Measurements from ENCODE around the gene SPAG17.
A peak's percentile ranks its signal among the peaks of the same experiment; 100 is the strongest.

Gene SPAG17

DNA sequence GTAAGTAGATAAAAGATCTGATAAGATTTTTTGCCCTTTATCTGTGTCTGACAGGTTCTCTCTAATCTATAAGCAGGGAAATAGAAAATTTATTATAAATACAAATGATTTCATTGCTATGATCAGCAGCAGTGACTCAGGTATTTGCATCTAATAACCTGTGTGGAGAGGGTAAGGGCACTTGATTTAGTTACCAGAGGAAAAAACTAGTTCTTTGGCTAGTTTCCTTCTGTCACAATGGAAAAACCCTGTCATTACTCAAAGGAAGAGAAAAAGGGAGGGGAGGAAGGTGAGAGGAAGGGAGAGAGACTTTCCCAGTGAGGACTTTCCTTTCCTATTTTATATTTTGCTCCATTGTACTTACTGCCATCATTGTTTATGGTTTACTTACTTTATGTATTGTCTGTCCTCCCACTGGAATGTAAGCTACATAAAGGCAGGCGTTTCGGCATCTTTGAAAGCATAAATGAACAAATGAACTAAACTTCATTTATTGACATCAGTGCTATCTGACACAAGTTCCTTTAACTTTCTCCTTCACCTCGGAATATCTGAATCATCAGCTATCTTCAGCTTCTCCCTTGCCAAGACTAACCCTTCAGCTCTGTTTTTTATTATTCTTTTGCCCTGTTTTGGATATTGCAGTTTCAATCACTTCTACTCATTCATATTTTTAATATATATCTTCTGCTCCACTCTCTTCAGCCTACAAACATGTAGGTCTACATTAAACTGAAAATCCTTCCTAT, 220.6 kb downstream of the SPAG17 start:
- in situ Hi-C loops (cut with HindIII; ENCODE audit: low sequenced_read_pairs), result no loop called here
- TF ChIP-seq, protein P1, sequence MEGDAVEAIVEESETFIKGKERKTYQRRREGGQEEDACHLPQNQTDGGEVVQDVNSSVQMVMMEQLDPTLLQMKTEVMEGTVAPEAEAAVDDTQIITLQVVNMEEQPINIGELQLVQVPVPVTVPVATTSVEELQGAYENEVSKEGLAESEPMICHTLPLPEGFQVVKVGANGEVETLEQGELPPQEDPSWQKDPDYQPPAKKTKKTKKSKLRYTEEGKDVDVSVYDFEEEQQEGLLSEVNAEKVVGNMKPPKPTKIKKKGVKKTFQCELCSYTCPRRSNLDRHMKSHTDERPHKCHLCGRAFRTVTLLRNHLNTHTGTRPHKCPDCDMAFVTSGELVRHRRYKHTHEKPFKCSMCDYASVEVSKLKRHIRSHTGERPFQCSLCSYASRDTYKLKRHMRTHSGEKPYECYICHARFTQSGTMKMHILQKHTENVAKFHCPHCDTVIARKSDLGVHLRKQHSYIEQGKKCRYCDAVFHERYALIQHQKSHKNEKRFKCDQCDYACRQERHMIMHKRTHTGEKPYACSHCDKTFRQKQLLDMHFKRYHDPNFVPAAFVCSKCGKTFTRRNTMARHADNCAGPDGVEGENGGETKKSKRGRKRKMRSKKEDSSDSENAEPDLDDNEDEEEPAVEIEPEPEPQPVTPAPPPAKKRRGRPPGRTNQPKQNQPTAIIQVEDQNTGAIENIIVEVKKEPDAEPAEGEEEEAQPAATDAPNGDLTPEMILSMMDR (IDR thresholded peaks at IDR 0.05; ENCODE audit: low read depth, low read length), result no peak
- no peak overlapping the region for H3K4me3 ChIP-seq (ENCODE audit: low read depth, low read length)
- DNase-seq (ENCODE audit: low read depth, low spot score), result peak; percentile 11

DNA sequence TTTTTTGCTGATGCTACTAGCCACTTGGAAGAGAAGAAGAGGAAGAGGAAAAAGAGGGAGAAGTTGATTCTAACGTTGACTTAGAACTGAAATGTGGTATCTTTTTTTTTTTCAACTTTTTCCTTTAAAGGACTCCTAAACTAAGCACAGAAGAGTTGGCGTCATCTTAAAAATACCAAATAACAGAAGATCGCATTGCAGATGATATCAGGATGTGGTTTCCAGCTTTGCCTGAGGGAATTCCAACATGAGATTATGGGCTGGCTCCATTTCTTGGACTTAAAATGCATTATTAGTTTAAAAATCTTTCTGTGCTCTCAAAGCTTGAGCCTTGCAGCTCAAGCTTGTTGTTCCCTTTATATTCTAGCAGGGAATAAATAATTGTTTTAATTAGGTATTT, 225.7 kb downstream of the SPAG17 start:
- in situ Hi-C loops (cut with HindIII; ENCODE audit: low sequenced_read_pairs), result no loop called here
- TF ChIP-seq, protein P1 (IDR thresholded peaks at IDR 0.05; ENCODE audit: low read depth, low read length), result no peak
- DNase-seq (ENCODE audit: low read depth, low spot score), result peak; percentile 7
- H3K4me3 ChIP-seq (ENCODE audit: low read depth, low read length), result no peak overlapping the region

DNA sequence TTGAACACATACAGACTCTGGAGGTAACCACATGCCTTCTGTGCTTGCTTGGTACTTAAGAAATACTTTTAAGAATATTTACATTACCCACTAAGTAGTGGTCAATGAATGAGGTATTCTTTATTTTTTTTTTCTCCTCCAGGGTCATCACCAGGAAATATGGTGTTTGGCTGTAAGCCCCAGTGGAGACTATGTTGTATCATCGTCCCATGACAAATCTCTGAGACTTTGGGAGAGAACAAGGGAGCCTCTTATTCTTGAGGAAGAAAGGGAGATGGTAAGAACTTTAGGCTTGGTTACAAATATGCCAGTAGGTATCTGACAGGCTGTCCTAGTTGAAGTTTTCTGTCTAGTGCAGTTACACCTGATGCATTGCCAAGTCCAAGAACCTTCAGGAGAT, 232.6 kb downstream of the SPAG17 start:
- in situ Hi-C loops (cut with HindIII; ENCODE audit: low sequenced_read_pairs), result no loop called here
- TF ChIP-seq, protein P1 (IDR thresholded peaks at IDR 0.05; ENCODE audit: low read depth, low read length), result no peak
- H3K4me3 ChIP-seq (ENCODE audit: low read depth, low read length), result no peak overlapping the region
- DNase-seq (ENCODE audit: low read depth, low spot score), result no peak

DNA sequence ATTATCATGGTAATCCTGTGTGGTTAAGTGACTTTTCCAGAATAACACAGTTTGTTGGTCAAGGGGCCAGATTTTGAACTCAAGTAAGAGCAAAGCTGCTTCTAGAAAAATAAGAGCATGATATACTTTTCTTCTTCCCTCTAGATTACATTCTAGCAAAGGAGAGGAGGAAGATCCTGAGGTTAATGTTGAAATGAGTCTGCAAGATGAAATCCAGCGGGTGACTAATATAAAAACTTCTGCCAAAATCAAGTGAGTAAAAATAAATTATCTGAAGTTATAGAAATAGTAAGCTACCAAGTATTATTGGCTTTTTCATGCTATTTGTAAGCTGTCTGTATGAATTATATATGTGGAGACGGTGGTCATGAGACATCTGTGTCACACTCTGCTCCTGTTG, 242.7 kb downstream of the SPAG17 start:
- H3K4me3 ChIP-seq (ENCODE audit: low read depth, low read length), result no peak overlapping the region
- no peak for DNase-seq (ENCODE audit: low read depth, low spot score)
- TF ChIP-seq, protein P1 (IDR thresholded peaks at IDR 0.05; ENCODE audit: low read depth, low read length), result no peak
- in situ Hi-C loops (cut with HindIII; ENCODE audit: low sequenced_read_pairs), result no loop called here

DNA sequence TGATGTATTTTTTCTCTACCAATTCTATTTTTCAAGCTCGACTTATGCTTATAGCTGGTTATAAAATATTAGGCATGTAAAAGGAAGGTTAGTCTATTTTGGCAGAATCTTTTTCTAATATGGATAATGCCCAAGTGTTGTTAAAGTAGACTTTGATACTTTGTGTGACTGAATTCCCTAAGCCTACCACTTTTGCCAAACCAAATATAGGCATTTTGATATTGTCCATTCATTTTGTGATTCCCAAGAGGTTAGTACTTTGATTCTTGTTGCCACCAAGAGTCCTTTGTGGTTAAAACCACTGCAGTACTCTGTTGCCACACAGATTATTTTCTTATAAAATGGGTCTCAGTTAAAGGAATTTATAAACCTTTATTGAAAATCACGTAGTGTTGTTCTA, 251.3 kb downstream of the SPAG17 start:
- in situ Hi-C loops (cut with HindIII; ENCODE audit: low sequenced_read_pairs), result no loop called here
- DNase-seq (ENCODE audit: low read depth, low spot score), result no peak
- no peak overlapping the region for H3K4me3 ChIP-seq (ENCODE audit: low read depth, low read length)
- TF ChIP-seq, protein P1 (IDR thresholded peaks at IDR 0.05; ENCODE audit: low read depth, low read length), result no peak

DNA sequence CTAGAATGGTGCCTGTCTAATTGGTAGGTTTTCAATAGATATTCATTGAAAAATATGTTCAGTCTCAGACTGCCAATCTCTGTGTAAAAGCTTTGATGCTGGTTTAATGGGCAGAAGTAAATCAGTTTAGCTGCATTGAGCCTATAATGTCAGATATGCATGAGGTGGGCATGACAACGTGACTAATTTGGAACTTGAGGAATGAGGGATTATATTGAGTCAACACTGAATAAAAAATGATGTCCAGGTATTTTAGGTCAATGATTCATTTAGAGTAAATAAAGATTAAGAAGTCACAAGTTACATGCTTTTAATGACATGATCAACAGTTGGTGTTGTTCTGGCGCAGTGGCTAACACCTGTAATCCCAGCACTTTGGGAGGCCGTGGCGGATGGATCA, 252.5 kb downstream of the SPAG17 start:
- in situ Hi-C loops (cut with HindIII; ENCODE audit: low sequenced_read_pairs), result no loop called here
- TF ChIP-seq, protein P1 (IDR thresholded peaks at IDR 0.05; ENCODE audit: low read depth, low read length), result no peak
- no peak for DNase-seq (ENCODE audit: low read depth, low spot score)
- H3K4me3 ChIP-seq (ENCODE audit: low read depth, low read length), result no peak overlapping the region
